NT2/D1 (cell line): ENCODE results near the gene BTNL3.

Experiments used
- DNase-seq: peaks from one replicate; pipeline ENCODE4 v3.0.0-alpha.2; 2011; ENCODE audit warnings: low read depth, low spot score
- H3K27me3 ChIP-seq: 2 replicates; pipeline ENCODE4 v1.6.0; 2011; ENCODE audit warnings: mild to moderate bottlenecking; ENCODE audit not compliant: insufficient read length, insufficient read depth
- H3K36me3 ChIP-seq: 2 replicates; pipeline ENCODE4 v1.6.1; 2011; ENCODE audit warnings: mild to moderate bottlenecking, low read length, mixed read lengths; ENCODE audit not compliant: insufficient read depth, insufficient read length
- H3K4me1 ChIP-seq: 2 replicates; pipeline ENCODE4 v1.5.1; 2011; ENCODE audit not compliant: insufficient read depth, insufficient read length
- H3K4me3 ChIP-seq: 2 replicates; pipeline ENCODE4 v1.5.1; 2011; ENCODE audit warnings: low read depth; ENCODE audit not compliant: insufficient read length
- H3K9ac ChIP-seq: 2 replicates; pipeline ENCODE4 v1.6.0; 2011; ENCODE audit warnings: low read depth; ENCODE audit not compliant: insufficient read length
- H3K9me3 ChIP-seq: 2 replicates; pipeline ENCODE4 v1.5.1; 2011; ENCODE audit warnings: mild to moderate bottlenecking, low read length; ENCODE audit not compliant: insufficient read depth
- SUZ12 ChIP-seq: IDR thresholded peaks from 2 replicates; pipeline ENCODE4 v1.6.1; 2011; ENCODE audit not compliant: insufficient read length, insufficient read depth; ENCODE audit errors: extremely low read depth
- YY1 ChIP-seq: IDR thresholded peaks from 2 replicates; pipeline ENCODE4 v1.6.1; 2011; ENCODE audit not compliant: insufficient read length, insufficient read depth
- ZNF274 ChIP-seq: IDR thresholded peaks from 2 replicates; pipeline ENCODE4 v1.6.1; 2011; ENCODE audit warnings: mild to moderate bottlenecking, low read depth, low read length

BTNL3 gene

GRCh38 chr5:181024245-181025064, 35.8 kb downstream of the BTNL3 start:
- H3K9me3 ChIP-seq, result peaks cover 21% of the 10 kb centered on the region
- H3K4me1 ChIP-seq, result no peaks in the 10 kb centered on the region
- TF ChIP-seq ZNF274 (no peak), SUZ12 (no peak), YY1 (no peak)
- H3K36me3 ChIP-seq, result no peaks in the 10 kb centered on the region
- DNase-seq, result no peak
- no peak overlapping the region for H3K4me3 ChIP-seq
- no peaks in the 10 kb centered on the region for H3K27me3 ChIP-seq
- no peak overlapping the region for H3K9ac ChIP-seq

- H3K27me3 ChIP-seq, result no peaks in the 10 kb centered on the region
- H3K9me3 ChIP-seq, result peaks cover 4% of the 10 kb centered on the region
- no peaks in the 10 kb centered on the region for H3K4me1 ChIP-seq
- TF ChIP-seq SUZ12, result no peak
- no peak for TF ChIP-seq ZNF274
- TF ChIP-seq YY1, result no peak
- no peaks in the 10 kb centered on the region for H3K36me3 ChIP-seq
- no peak for DNase-seq
- peak overlapping the region; percentile 61 for H3K4me3 ChIP-seq
- peak overlapping the region; percentile 74 for H3K9ac ChIP-seq
These were observed 38.9 kb downstream of the BTNL3 start for GRCh38 chr5:181027452-181028031.

- TF ChIP-seq YY1 (no peak), SUZ12 (no peak), ZNF274 (no peak)
- Histone ChIP-seq H3K36me3 (no peaks in the 10 kb centered on the region), H3K4me1 (no peaks in the 10 kb centered on the region), H3K9ac (peak overlapping the region; percentile 74), H3K9me3 (0 out of 2 replicates have a peak, but pooled peaks cover 5% of the 10 kb centered on the region), H3K27me3 (no peaks in the 10 kb centered on the region), H3K4me3 (peak overlapping the region; percentile 61)
- no peak for DNase-seq
These were observed 39.6 kb downstream of the BTNL3 start for GRCh38 chr5:181028032-181028819.

- H3K36me3 ChIP-seq, result no peaks in the 10 kb centered on the region
- H3K27me3 ChIP-seq, result no peaks in the 10 kb centered on the region
- no peak for DNase-seq
- 0 out of 2 replicates have a peak, but pooled peaks cover 6% of the 10 kb centered on the region for H3K9me3 ChIP-seq
- H3K9ac ChIP-seq, result no peak overlapping the region
- H3K4me3 ChIP-seq, result no peak overlapping the region
- TF ChIP-seq YY1 (no peak), ZNF274 (no peak), SUZ12 (no peak)
- H3K4me1 ChIP-seq, result peaks cover 4% of the 10 kb centered on the region
These were observed 43.1 kb downstream of the BTNL3 start for GRCh38 chr5:181031716-181032115.

GRCh38 chr5:181035991-181036815, 47.6 kb downstream of the BTNL3 start:
- H3K9ac ChIP-seq, result no peak overlapping the region
- no peak overlapping the region for H3K4me3 ChIP-seq
- TF ChIP-seq SUZ12 (no peak), YY1 (no peak), ZNF274 (no peak)
- peaks cover 9% of the 10 kb centered on the region for H3K4me1 ChIP-seq
- H3K36me3 ChIP-seq, result no peaks in the 10 kb centered on the region
- DNase-seq, result no peak
- H3K9me3 ChIP-seq, result 0 out of 2 replicates have a peak, but pooled peaks cover 6% of the 10 kb centered on the region
- H3K27me3 ChIP-seq, result no peaks in the 10 kb centered on the region

GRCh38 chr5:181036816-181037364, 48.2 kb downstream of the BTNL3 start:
- no peak for TF ChIP-seq SUZ12
- TF ChIP-seq ZNF274, result no peak
- no peak for TF ChIP-seq YY1

More at GRCh38 chr5:181036816-181037364, 48.2 kb downstream of the BTNL3 start:
- peaks cover 9% of the 10 kb centered on the region for H3K4me1 ChIP-seq
- 0 out of 2 replicates have a peak, but pooled peaks cover 6% of the 10 kb centered on the region for H3K9me3 ChIP-seq
- no peak for DNase-seq
- H3K27me3 ChIP-seq, result no peaks in the 10 kb centered on the region
- no peak overlapping the region for H3K4me3 ChIP-seq
- H3K36me3 ChIP-seq, result no peaks in the 10 kb centered on the region
- no peak overlapping the region for H3K9ac ChIP-seq
